ENCODE results near the gene C19orf81. TPM values are rescaled to one million over a fixed set of nuclear protein-coding genes. Genes with fewer than 3 reads are reported as not detected.

The C19orf81 gene
- total RNA-seq, 1 donor: not detected

GRCh38 chr19:50703915-50704796 lies 54.9 kb downstream of the C19orf81 start:
- H3K79me2 ChIP-seq (ENCODE audit: insufficient read depth, low read length): no peaks in the 10 kb centered on the region
- H3K4me2 ChIP-seq (ENCODE audit: insufficient read depth, low read length): no peak overlapping the region
- no peaks in the 10 kb centered on the region for H4K20me1 ChIP-seq (ENCODE audit: insufficient read depth, low read length)
- DNase-seq (ENCODE audit: insufficient read length, low spot score, missing footprints): no peak
- H3K4me1 ChIP-seq (ENCODE audit: insufficient read depth, low read length): no peaks in the 10 kb centered on the region
- no peaks in the 10 kb centered on the region for H3K9me3 ChIP-seq (ENCODE audit: low read depth, low read length)
- peak; percentile 10 for TF ChIP-seq CTCF (IDR thresholded peaks at IDR 0.05; ENCODE audit: extremely low read depth, low read depth, low read length)
- H3K27me3 ChIP-seq (ENCODE audit: insufficient read depth, low read length): no peaks in the 10 kb centered on the region
- H2AFZ ChIP-seq (ENCODE audit: low read length): no peak overlapping the region
- H3K4me3 ChIP-seq (ENCODE audit: insufficient read depth, low read length): no peak overlapping the region
- no peaks in the 10 kb centered on the region for H3K36me3 ChIP-seq (ENCODE audit: insufficient read depth, low read length)
- H3K27ac ChIP-seq (ENCODE audit: low read depth, low read length): no peak overlapping the region

GRCh38 chr19:50705422-50706019 lies 56.3 kb downstream of the C19orf81 start:
- H3K36me3 ChIP-seq (ENCODE audit: insufficient read depth, low read length): no peaks in the 10 kb centered on the region
- no peak overlapping the region for H3K27ac ChIP-seq (ENCODE audit: low read depth, low read length)
- H3K27me3 ChIP-seq (ENCODE audit: insufficient read depth, low read length): no peaks in the 10 kb centered on the region
- H3K4me2 ChIP-seq (ENCODE audit: insufficient read depth, low read length): no peak overlapping the region
- no peaks in the 10 kb centered on the region for H3K79me2 ChIP-seq (ENCODE audit: insufficient read depth, low read length)
- TF ChIP-seq CTCF (IDR thresholded peaks at IDR 0.05; ENCODE audit: extremely low read depth, low read depth, low read length): peak; percentile 92
- no peak overlapping the region for H3K4me3 ChIP-seq (ENCODE audit: insufficient read depth, low read length)
- H4K20me1 ChIP-seq (ENCODE audit: insufficient read depth, low read length): no peaks in the 10 kb centered on the region
- H2AFZ ChIP-seq (ENCODE audit: low read length): no peak overlapping the region
- H3K4me1 ChIP-seq (ENCODE audit: insufficient read depth, low read length): no peaks in the 10 kb centered on the region
- no peaks in the 10 kb centered on the region for H3K9me3 ChIP-seq (ENCODE audit: low read depth, low read length)
- DNase-seq (ENCODE audit: insufficient read length, low spot score, missing footprints): peak; percentile 99

GRCh38 chr19:50706387-50706786 lies 57.1 kb downstream of the C19orf81 start:
- H3K4me1 ChIP-seq (ENCODE audit: insufficient read depth, low read length): no peaks in the 10 kb centered on the region
- H3K79me2 ChIP-seq (ENCODE audit: insufficient read depth, low read length): no peaks in the 10 kb centered on the region
- H3K27ac ChIP-seq (ENCODE audit: low read depth, low read length): no peak overlapping the region
- TF ChIP-seq CTCF (IDR thresholded peaks at IDR 0.05; ENCODE audit: extremely low read depth, low read depth, low read length): no peak
- no peak overlapping the region for H3K4me2 ChIP-seq (ENCODE audit: insufficient read depth, low read length)
- no peaks in the 10 kb centered on the region for H3K36me3 ChIP-seq (ENCODE audit: insufficient read depth, low read length)
- H2AFZ ChIP-seq (ENCODE audit: low read length): no peak overlapping the region
- H3K4me3 ChIP-seq (ENCODE audit: insufficient read depth, low read length): no peak overlapping the region
- H4K20me1 ChIP-seq (ENCODE audit: insufficient read depth, low read length): no peaks in the 10 kb centered on the region
- DNase-seq (ENCODE audit: insufficient read length, low spot score, missing footprints): no peak
- no peaks in the 10 kb centered on the region for H3K27me3 ChIP-seq (ENCODE audit: insufficient read depth, low read length)
- no peaks in the 10 kb centered on the region for H3K9me3 ChIP-seq (ENCODE audit: low read depth, low read length)

GRCh38 chr19:50708179-50708879 lies 59.1 kb downstream of the C19orf81 start:
- Histone ChIP-seq H3K4me2 (ENCODE audit: insufficient read depth, low read length) (no peak overlapping the region), H2AFZ (ENCODE audit: low read length) (no peak overlapping the region), H3K27me3 (ENCODE audit: insufficient read depth, low read length) (no peaks in the 10 kb centered on the region), H3K9me3 (ENCODE audit: low read depth, low read length) (no peaks in the 10 kb centered on the region), H3K79me2 (ENCODE audit: insufficient read depth, low read length) (no peaks in the 10 kb centered on the region), H3K36me3 (ENCODE audit: insufficient read depth, low read length) (no peaks in the 10 kb centered on the region), H3K4me3 (ENCODE audit: insufficient read depth, low read length) (no peak overlapping the region), H3K4me1 (ENCODE audit: insufficient read depth, low read length) (no peaks in the 10 kb centered on the region), H3K27ac (ENCODE audit: low read depth, low read length) (no peak overlapping the region), H4K20me1 (ENCODE audit: insufficient read depth, low read length) (no peaks in the 10 kb centered on the region)
- DNase-seq (ENCODE audit: insufficient read length, low spot score, missing footprints): no peak
- TF ChIP-seq CTCF (IDR thresholded peaks at IDR 0.05; ENCODE audit: extremely low read depth, low read depth, low read length): no peak
